ENCODE results near the gene BCHE.

The BCHE gene

DNA sequence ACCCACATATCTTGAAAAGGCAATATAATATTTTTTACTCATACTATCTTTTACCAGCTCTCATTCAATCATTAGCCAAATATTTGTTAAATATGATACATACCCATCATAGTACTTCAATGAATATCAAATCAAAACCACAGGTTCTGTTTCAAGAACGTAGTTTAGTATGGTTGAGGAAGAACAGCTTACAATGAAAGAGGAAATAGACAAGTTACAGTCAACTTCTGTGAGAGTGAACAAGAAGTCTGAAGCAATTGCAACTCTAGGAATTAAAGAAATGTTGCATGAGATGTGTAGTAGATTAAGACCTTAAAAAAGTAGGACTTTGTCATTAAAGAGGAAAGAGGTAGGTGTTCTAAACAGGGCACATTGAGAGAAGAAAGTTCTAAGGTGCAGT lies 9.3 kb downstream of the BCHE start:
- TF ChIP-seq CTCF (IDR thresholded peaks at IDR 0.05; ENCODE audit: insufficient read depth, low read length, poor library complexity, severe bottlenecking) (no peak), EZH2phosphoT487 (conservative IDR thresholded peaks at IDR 0.05; ENCODE audit: low read length) (no peak)
- H3K4me3 ChIP-seq (ENCODE audit: insufficient read depth, low read length, poor library complexity, severe bottlenecking) = peak overlapping the region; percentile 16
- no peaks in the 10 kb centered on the region for H3K9me3 ChIP-seq (ENCODE audit: insufficient read depth, low read length)
- H3K9ac ChIP-seq (ENCODE audit: low read length) = no peak overlapping the region
- H3K27me3 ChIP-seq (ENCODE audit: low read length) = no peaks in the 10 kb centered on the region
- no peaks in the 10 kb centered on the region for H3K9me2 ChIP-seq (replicated peaks; ENCODE audit: insufficient read depth, low read length)
- peak overlapping the region; percentile 57 for H3K4me2 ChIP-seq (ENCODE audit: low read depth, low read length, poor library complexity, severe bottlenecking)
- no peaks in the 10 kb centered on the region for H3K79me2 ChIP-seq (ENCODE audit: insufficient read depth, low read length)
- H3F3A ChIP-seq (ENCODE audit: insufficient read depth) = no peaks in the 10 kb centered on the region; the same call in 1 of the 2 replicates
- peak overlapping the region; percentile 86 for H2AFZ ChIP-seq (ENCODE audit: low read depth, low read length, severe bottlenecking)
- no peaks in the 10 kb centered on the region for H4K20me1 ChIP-seq (ENCODE audit: low read depth, low read length)
- no peak overlapping the region for H3K27ac ChIP-seq (ENCODE audit: low read depth, low read length)
- no peaks in the 10 kb centered on the region for H3K36me3 ChIP-seq (ENCODE audit: low read length)

DNA sequence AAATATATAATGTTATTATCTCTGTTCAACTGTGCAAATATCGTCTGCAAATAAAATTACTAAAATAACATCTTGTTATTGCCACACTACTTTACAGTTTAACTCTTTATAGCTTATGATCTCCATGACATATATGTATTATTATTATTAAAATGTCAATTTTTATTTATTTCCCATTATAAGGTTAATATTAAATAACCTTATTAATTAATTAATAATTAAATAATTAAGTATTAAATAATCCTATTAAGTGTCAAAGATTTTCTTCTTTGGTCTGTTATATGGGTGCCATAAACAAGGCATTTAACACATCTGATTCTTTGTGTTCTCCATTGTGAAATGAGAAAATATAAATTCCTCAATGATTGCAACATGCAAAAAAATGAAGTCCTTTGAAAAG lies 10.0 kb downstream of the BCHE start:
- Histone ChIP-seq H3K9me3 (ENCODE audit: insufficient read depth, low read length) (no peaks in the 10 kb centered on the region), H3F3A (ENCODE audit: insufficient read depth) (no peaks in the 10 kb centered on the region; the same call in 1 of the 2 replicates), H3K4me3 (ENCODE audit: insufficient read depth, low read length, poor library complexity, severe bottlenecking) (no peak overlapping the region), H4K20me1 (ENCODE audit: low read depth, low read length) (no peaks in the 10 kb centered on the region), H3K9ac (ENCODE audit: low read length) (no peak overlapping the region), H3K79me2 (ENCODE audit: insufficient read depth, low read length) (no peaks in the 10 kb centered on the region), H3K27ac (ENCODE audit: low read depth, low read length) (no peak overlapping the region), H3K36me3 (ENCODE audit: low read length) (no peaks in the 10 kb centered on the region), H3K9me2 (replicated peaks; ENCODE audit: insufficient read depth, low read length) (no peaks in the 10 kb centered on the region), H2AFZ (ENCODE audit: low read depth, low read length, severe bottlenecking) (peak overlapping the region; percentile 86), H3K27me3 (ENCODE audit: low read length) (no peaks in the 10 kb centered on the region), H3K4me2 (ENCODE audit: low read depth, low read length, poor library complexity, severe bottlenecking) (peak overlapping the region; percentile 57)
- no peak for TF ChIP-seq EZH2phosphoT487 (conservative IDR thresholded peaks at IDR 0.05; ENCODE audit: low read length)

DNA sequence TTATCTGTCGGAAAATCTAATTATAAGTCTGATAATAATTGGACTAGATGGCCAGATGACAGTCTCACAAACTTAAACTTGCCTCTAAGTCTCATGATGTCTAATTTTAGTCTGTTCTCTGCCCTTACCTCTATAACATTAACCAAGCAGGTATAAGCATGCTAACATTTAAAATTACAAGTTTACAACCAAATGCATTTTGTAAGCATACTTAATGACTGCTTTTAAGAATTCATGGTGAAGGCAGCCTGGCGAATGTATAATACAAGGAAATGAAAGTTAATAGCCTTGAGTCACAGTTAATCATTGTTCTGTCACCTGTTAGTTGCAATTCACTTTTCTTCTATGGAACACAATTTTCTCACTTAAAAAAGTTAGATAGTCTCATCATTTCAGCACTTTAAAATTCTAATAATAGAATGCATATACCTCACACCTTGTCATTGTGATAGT lies 16.5 kb downstream of the BCHE start:
- H3K4me2 ChIP-seq (ENCODE audit: low read depth, low read length, poor library complexity, severe bottlenecking) = peak overlapping the region; percentile 11
- no peak overlapping the region for H3K4me3 ChIP-seq (ENCODE audit: insufficient read depth, low read length, poor library complexity, severe bottlenecking)
- no peaks in the 10 kb centered on the region for H4K20me1 ChIP-seq (ENCODE audit: low read depth, low read length)
- no peaks in the 10 kb centered on the region for H3K79me2 ChIP-seq (ENCODE audit: insufficient read depth, low read length)
- no peak overlapping the region for H3K27ac ChIP-seq (ENCODE audit: low read depth, low read length)
- no peaks in the 10 kb centered on the region for H3K27me3 ChIP-seq (ENCODE audit: low read length)
- H2AFZ ChIP-seq (ENCODE audit: low read depth, low read length, severe bottlenecking) = no peak overlapping the region
- no peaks in the 10 kb centered on the region for H3K9me2 ChIP-seq (replicated peaks; ENCODE audit: insufficient read depth, low read length)
- H3K36me3 ChIP-seq (ENCODE audit: low read length) = no peaks in the 10 kb centered on the region
- H3K9me3 ChIP-seq (ENCODE audit: insufficient read depth, low read length) = no peaks in the 10 kb centered on the region
- no peak overlapping the region for H3K9ac ChIP-seq (ENCODE audit: low read length)
- TF ChIP-seq CTCF (IDR thresholded peaks at IDR 0.05; ENCODE audit: insufficient read depth, low read length, poor library complexity, severe bottlenecking) (no peak), EZH2phosphoT487 (conservative IDR thresholded peaks at IDR 0.05; ENCODE audit: low read length) (no peak)
- H3F3A ChIP-seq (ENCODE audit: insufficient read depth) = no peaks in the 10 kb centered on the region

GRCh38 chr3:165817160-165817709 lies 20.0 kb downstream of the BCHE start:
- no peak overlapping the region for H3K4me3 ChIP-seq (ENCODE audit: insufficient read depth, low read length, poor library complexity, severe bottlenecking)
- H3K79me2 ChIP-seq (ENCODE audit: insufficient read depth, low read length) = no peaks in the 10 kb centered on the region
- no peak overlapping the region for H3K4me2 ChIP-seq (ENCODE audit: low read depth, low read length, poor library complexity, severe bottlenecking)
- H3K27me3 ChIP-seq (ENCODE audit: low read length) = no peaks in the 10 kb centered on the region
- H2AFZ ChIP-seq (ENCODE audit: low read depth, low read length, severe bottlenecking) = no peak overlapping the region
- H3K36me3 ChIP-seq (ENCODE audit: low read length) = no peaks in the 10 kb centered on the region; the same call in 1 of the 2 replicates
- no peaks in the 10 kb centered on the region for H3F3A ChIP-seq (ENCODE audit: insufficient read depth)
- H3K9me3 ChIP-seq (ENCODE audit: insufficient read depth, low read length) = no peaks in the 10 kb centered on the region
- TF ChIP-seq EZH2phosphoT487 (conservative IDR thresholded peaks at IDR 0.05; ENCODE audit: low read length) (no peak), CTCF (IDR thresholded peaks at IDR 0.05; ENCODE audit: insufficient read depth, low read length, poor library complexity, severe bottlenecking) (no peak)
- H3K9ac ChIP-seq (ENCODE audit: low read length) = no peak overlapping the region
- no peaks in the 10 kb centered on the region for H3K9me2 ChIP-seq (replicated peaks; ENCODE audit: insufficient read depth, low read length)
- H3K27ac ChIP-seq (ENCODE audit: low read depth, low read length) = no peak overlapping the region
- no peaks in the 10 kb centered on the region for H4K20me1 ChIP-seq (ENCODE audit: low read depth, low read length)

All from SU-DHL-6 (cell line).